ENCODE results near the gene KATNA1.

- TF ChIP-seq CTCF (IDR thresholded peaks at IDR 0.05; ENCODE audit: low read depth, low read length, missing input control): no peak
- no peak for TF ChIP-seq NR2F2 (IDR thresholded peaks at IDR 0.05)
- TF ChIP-seq RAD21 (IDR thresholded peaks at IDR 0.05): no peak
- TF ChIP-seq ZBTB33 (IDR thresholded peaks at IDR 0.05): no peak
- TF ChIP-seq MAX (IDR thresholded peaks at IDR 0.05): no peak
- no peak for TF ChIP-seq SP1 (IDR thresholded peaks at IDR 0.05)
- TF ChIP-seq FOXA1 (IDR thresholded peaks at IDR 0.05): no peak
- TF ChIP-seq TAF1 (conservative IDR thresholded peaks at IDR 0.05): no peak
- no peak for TF ChIP-seq YY1 (IDR thresholded peaks at IDR 0.05)
- no peak for TF ChIP-seq REST (IDR thresholded peaks at IDR 0.05)
- TF ChIP-seq GABPA (IDR thresholded peaks at IDR 0.05 in 1 of 2, conservative IDR thresholded peaks at IDR 0.05 in 1 of 2): no peak
These were observed 8.9 kb upstream of the KATNA1 start for GRCh38 chr6:149657441-149657840.
